ENCODE measurements around the gene CELF4. TPM values are rescaled to one million over a fixed set of nuclear protein-coding genes. Genes with fewer than 3 reads are reported as not detected.

CELF4 gene
- total and polyA plus RNA-seq, 2 of the 4 experiments (the other 2 are of a cell fraction): not detected

- Histone ChIP-seq H3K79me1 (ENCODE audit: low read depth in 1 of 2, low read length in 2 of 2) (no peaks in the 10 kb centered on the region), H3K27ac (ENCODE audit: insufficient read depth, low read length) (no peak overlapping the region), H2BK120ac (ENCODE audit: low read depth, low read length) (no peak overlapping the region), H3K27me3 (ENCODE audit: control insufficient read depth, insufficient read depth, low read length) (peaks cover 14% of the 10 kb centered on the region), H3K9me1 (ENCODE audit: insufficient read depth, low read length) (no peaks in the 10 kb centered on the region), H3K56ac (ENCODE audit: extremely low read depth, insufficient read depth, low read length) (no peak overlapping the region), H2AK9ac (replicated peaks; ENCODE audit: low read depth, low read length, poor library complexity) (no peak overlapping the region), H4K91ac (ENCODE audit: insufficient read depth, low read depth, low read length) (no peak overlapping the region), H2AK5ac (ENCODE audit: low read depth, low read length) (no peak overlapping the region), H3K4me3 (ENCODE audit: insufficient read depth, low read depth, low read length) (no peak overlapping the region), H3K9me3 (ENCODE audit: control insufficient read depth, insufficient read depth, low read length) (no peaks in the 10 kb centered on the region), H3K18ac (ENCODE audit: low read depth, low read length) (no peak overlapping the region), H3K4me1 (ENCODE audit: control insufficient read depth, insufficient read depth, low read length) (no peaks in the 10 kb centered on the region), H3K36me3 (ENCODE audit: control insufficient read depth, insufficient read depth, low read length) (no peaks in the 10 kb centered on the region), H3K23ac (ENCODE audit: low read depth, low read length) (no peak overlapping the region), H2BK5ac (ENCODE audit: low read depth, low read length, poor library complexity, severe bottlenecking) (no peak overlapping the region), H2AFZ (replicated peaks; ENCODE audit: low read length, poor library complexity) (no peak overlapping the region), H3K9ac (ENCODE audit: low read depth, low read length) (no peak overlapping the region), H2BK15ac (ENCODE audit: low read depth, low read length) (no peak overlapping the region), H4K20me1 (ENCODE audit: insufficient read depth, low read length) (no peaks in the 10 kb centered on the region), H3K4me2 (ENCODE audit: low read depth, low read length) (no peak overlapping the region), H4K8ac (ENCODE audit: low read depth in 2 of 2, low read length in 2 of 2) (no peak overlapping the region), H3K4ac (ENCODE audit: low read depth, low read length) (no peak overlapping the region), H3K14ac (replicated peaks; ENCODE audit: low read depth, low read length) (no peak overlapping the region), H2BK20ac (ENCODE audit: low read depth, low read length) (no peak overlapping the region), H4K5ac (ENCODE audit: low read depth, low read length) (no peak overlapping the region)
- ATAC-seq (ENCODE audit: low read depth): no peak
- dilution Hi-C loops (cut with HindIII; ENCODE audit: low sequenced_read_pairs, unreplicated experiment) (no loop called here), intact Hi-C loops (cut with micrococcal nuclease) (no loop called here), in situ Hi-C loops (cut with MboI; ENCODE audit: low sequenced_read_pairs) (no loop called here)
- POLR2A ChIA-PET (ENCODE audit: unreplicated experiment): no interaction called here
- DNase-seq: no peak
- TF ChIP-seq, protein P1, sequence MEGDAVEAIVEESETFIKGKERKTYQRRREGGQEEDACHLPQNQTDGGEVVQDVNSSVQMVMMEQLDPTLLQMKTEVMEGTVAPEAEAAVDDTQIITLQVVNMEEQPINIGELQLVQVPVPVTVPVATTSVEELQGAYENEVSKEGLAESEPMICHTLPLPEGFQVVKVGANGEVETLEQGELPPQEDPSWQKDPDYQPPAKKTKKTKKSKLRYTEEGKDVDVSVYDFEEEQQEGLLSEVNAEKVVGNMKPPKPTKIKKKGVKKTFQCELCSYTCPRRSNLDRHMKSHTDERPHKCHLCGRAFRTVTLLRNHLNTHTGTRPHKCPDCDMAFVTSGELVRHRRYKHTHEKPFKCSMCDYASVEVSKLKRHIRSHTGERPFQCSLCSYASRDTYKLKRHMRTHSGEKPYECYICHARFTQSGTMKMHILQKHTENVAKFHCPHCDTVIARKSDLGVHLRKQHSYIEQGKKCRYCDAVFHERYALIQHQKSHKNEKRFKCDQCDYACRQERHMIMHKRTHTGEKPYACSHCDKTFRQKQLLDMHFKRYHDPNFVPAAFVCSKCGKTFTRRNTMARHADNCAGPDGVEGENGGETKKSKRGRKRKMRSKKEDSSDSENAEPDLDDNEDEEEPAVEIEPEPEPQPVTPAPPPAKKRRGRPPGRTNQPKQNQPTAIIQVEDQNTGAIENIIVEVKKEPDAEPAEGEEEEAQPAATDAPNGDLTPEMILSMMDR (conservative IDR thresholded peaks at IDR 0.05; ENCODE audit: low read depth, low read length): no peak
- TF ChIP-seq BHLHE40 (IDR thresholded peaks at IDR 0.05; ENCODE audit: low read depth, low read length) (no peak), MAFK (IDR thresholded peaks at IDR 0.05; ENCODE audit: low read depth, low read length) (no peak), USF2 (IDR thresholded peaks at IDR 0.05; ENCODE audit: low read depth, low read length) (no peak), CEBPB (IDR thresholded peaks at IDR 0.05; ENCODE audit: low read depth, low read length) (no peak), SMC3 (IDR thresholded peaks at IDR 0.05; ENCODE audit: low read depth, low read length) (no peak), RAD21 (IDR thresholded peaks at IDR 0.05; ENCODE audit: low read length) (no peak)
- TF ChIP-seq, protein P2, sequence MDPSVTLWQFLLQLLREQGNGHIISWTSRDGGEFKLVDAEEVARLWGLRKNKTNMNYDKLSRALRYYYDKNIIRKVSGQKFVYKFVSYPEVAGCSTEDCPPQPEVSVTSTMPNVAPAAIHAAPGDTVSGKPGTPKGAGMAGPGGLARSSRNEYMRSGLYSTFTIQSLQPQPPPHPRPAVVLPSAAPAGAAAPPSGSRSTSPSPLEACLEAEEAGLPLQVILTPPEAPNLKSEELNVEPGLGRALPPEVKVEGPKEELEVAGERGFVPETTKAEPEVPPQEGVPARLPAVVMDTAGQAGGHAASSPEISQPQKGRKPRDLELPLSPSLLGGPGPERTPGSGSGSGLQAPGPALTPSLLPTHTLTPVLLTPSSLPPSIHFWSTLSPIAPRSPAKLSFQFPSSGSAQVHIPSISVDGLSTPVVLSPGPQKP (IDR thresholded peaks at IDR 0.05; ENCODE audit: borderline replicate concordance, low read depth, low read length): no peak
- 0% methylated on average over 2 of the region's 6 CpGs; no CpG with 5 or more reads in 1 of the 2 experiments for WGBS, 2 experiments (ENCODE audit: extremely low coverage in 2 of 2, insufficient read length in 1 of 2)
- BruUV-seq (replicated peaks): no TSS peak
- CTCF ChIA-PET: no interaction called here
These were observed 143.0 kb downstream of the CELF4 start for GRCh38 chr18:37422596-37422995.
